H1 (cell line): ENCODE measurements around the gene PSMD13. TPM values are rescaled to one million over a fixed set of nuclear protein-coding genes. Genes with fewer than 3 reads are reported as not detected.

Experiments
- BACH1 ChIP-seq: IDR thresholded peaks from 2 replicates; pipeline ENCODE4 v1.6.1; 2012; ENCODE audit warnings: low read length, improper control_type of control experiment
- BCL11A ChIP-seq, 2 experiments: IDR thresholded peaks; one replicate each; pipeline ENCODE4 v1.6.1; 2011; ENCODE audit warnings: low read depth in 2 of 2, low read length in 2 of 2, mild to moderate bottlenecking in 2 of 2
- EGR1 ChIP-seq: IDR thresholded peaks from 2 replicates; pipeline ENCODE4 v1.6.1; 2011; ENCODE audit warnings: low read depth, low read length, borderline replicate concordance
- HDAC2 ChIP-seq, 2 experiments: fragments of 300-600 bp in 1 of 2; sonication (generic) in 1 of 2; IDR thresholded peaks; 2 replicates each; pipeline ENCODE4 v1.6.1; 2011 to 2012; ENCODE audit warnings: low read depth in 2 of 2, low read length in 2 of 2, mild to moderate bottlenecking in 2 of 2, moderate library complexity in 2 of 2, borderline replicate concordance in 1 of 2, inconsistent platforms in 1 of 2
- RBBP5 ChIP-seq: IDR thresholded peaks from 2 replicates; pipeline ENCODE4 v1.7.1; 2012; ENCODE audit warnings: low read depth, mild to moderate bottlenecking, inconsistent platforms, low read length, moderate library complexity, borderline replicate concordance
- polyA plus RNA-seq, 7 experiments: library from polyadenylated mRNA; depleted of rRNA in 3 of 7; stranded (reverse) in 5 of 7; unstranded in 2 of 7; fragments of >200 nt in 5 of 7; fragments of 200-250 nt in 2 of 7; gene quantifications; 1 replicate in 5 of 7; 2 replicates in 1 of 7; 4 replicates in 1 of 7; pipeline versions ENCODE4 v1.2.1 to v1.2.3, GENCODE V29; 2011 to 2013; ENCODE audit warnings: missing spikeins in 2 of 7, mixed read lengths in 2 of 7
- total RNA-seq: library from RNA; stranded (reverse); fragmentation: NEBNext Ultra II Directional; extraction: Animal tissue kit (Norgen Biotek cat#: 25700); gene quantifications from 2 replicates; pipeline ENCODE4 v1.2.1, GENCODE V29; 2021
- TF ChIP-seq, protein P1 (sequence below): fragments of 300-600 bp; sonication (generic); IDR thresholded peaks from 2 replicates; pipeline ENCODE4 v1.7.1; 2012; ENCODE audit warnings: low read length, moderate library complexity, mild to moderate bottlenecking, inconsistent platforms; ENCODE audit not compliant: insufficient replicate concordance

The PSMD13 gene
- total and polyA plus RNA-seq, 2 of the 8 experiments (the other 6 are each of a cell fraction or from before 2014, with no cell fraction given): 121 to 141 TPM

DNA sequence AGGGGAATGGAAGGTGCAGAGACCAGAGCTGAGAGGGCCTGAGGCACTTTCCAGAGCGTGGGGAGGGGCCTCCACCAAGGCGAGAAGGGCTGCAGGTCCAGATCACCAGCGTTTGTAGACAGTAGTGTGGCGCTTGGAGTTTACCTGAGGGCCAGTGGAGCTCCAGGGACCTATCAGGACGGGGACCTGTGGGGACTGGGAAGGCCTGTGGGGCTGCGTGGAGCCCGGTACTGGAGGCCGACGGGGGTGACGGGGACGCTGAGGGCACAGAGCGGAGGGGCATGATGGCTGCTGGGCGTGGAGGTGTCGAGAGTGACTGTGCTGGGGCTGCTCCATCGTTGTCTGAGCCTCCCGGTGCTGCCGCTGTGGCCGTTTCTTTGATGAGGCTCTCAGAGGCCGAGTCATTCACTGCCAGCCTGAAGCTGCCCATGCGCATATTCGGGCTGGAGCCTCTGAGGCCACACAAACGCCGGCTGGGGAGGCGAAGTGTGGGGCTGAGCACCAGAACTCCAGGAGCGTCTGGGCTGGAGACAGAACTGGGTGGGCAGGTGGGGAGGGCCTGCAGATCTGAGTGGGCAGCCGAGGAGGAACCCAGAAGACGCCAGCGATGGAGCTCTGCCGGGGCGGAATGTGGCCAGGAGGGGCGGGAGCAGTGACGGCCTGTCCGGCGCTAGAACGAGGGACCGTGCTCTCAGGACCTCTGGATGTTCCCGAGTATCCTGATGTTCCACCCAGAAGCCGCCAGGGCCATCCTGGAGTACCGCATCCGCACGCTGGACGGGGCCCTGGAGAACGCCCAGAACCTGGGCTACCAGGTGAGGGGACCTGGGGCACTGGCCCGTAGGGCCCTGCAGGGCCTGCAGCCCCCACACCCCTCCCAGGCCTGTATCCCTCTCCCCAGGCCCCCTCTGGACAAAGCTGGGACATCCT is 54.8 kb downstream of the PSMD13 start (continued):
- TF ChIP-seq HDAC2 (IDR thresholded peaks at IDR 0.05; ENCODE audit: borderline replicate concordance in 1 of 2, low read depth in 2 of 2, low read length in 2 of 2) (0 out of 4 replicates have a peak, but pooled peaks of 1 of the 2 experiments have one; percentile 18), BACH1 (no peak), RBBP5 (no peak; the same call in 1 of the 2 replicates), EGR1 (no peak), BCL11A (IDR thresholded peaks at IDR 0.05; ENCODE audit: low read depth in 2 of 2, low read length in 2 of 2) (no peak)
- TF ChIP-seq, protein P1, sequence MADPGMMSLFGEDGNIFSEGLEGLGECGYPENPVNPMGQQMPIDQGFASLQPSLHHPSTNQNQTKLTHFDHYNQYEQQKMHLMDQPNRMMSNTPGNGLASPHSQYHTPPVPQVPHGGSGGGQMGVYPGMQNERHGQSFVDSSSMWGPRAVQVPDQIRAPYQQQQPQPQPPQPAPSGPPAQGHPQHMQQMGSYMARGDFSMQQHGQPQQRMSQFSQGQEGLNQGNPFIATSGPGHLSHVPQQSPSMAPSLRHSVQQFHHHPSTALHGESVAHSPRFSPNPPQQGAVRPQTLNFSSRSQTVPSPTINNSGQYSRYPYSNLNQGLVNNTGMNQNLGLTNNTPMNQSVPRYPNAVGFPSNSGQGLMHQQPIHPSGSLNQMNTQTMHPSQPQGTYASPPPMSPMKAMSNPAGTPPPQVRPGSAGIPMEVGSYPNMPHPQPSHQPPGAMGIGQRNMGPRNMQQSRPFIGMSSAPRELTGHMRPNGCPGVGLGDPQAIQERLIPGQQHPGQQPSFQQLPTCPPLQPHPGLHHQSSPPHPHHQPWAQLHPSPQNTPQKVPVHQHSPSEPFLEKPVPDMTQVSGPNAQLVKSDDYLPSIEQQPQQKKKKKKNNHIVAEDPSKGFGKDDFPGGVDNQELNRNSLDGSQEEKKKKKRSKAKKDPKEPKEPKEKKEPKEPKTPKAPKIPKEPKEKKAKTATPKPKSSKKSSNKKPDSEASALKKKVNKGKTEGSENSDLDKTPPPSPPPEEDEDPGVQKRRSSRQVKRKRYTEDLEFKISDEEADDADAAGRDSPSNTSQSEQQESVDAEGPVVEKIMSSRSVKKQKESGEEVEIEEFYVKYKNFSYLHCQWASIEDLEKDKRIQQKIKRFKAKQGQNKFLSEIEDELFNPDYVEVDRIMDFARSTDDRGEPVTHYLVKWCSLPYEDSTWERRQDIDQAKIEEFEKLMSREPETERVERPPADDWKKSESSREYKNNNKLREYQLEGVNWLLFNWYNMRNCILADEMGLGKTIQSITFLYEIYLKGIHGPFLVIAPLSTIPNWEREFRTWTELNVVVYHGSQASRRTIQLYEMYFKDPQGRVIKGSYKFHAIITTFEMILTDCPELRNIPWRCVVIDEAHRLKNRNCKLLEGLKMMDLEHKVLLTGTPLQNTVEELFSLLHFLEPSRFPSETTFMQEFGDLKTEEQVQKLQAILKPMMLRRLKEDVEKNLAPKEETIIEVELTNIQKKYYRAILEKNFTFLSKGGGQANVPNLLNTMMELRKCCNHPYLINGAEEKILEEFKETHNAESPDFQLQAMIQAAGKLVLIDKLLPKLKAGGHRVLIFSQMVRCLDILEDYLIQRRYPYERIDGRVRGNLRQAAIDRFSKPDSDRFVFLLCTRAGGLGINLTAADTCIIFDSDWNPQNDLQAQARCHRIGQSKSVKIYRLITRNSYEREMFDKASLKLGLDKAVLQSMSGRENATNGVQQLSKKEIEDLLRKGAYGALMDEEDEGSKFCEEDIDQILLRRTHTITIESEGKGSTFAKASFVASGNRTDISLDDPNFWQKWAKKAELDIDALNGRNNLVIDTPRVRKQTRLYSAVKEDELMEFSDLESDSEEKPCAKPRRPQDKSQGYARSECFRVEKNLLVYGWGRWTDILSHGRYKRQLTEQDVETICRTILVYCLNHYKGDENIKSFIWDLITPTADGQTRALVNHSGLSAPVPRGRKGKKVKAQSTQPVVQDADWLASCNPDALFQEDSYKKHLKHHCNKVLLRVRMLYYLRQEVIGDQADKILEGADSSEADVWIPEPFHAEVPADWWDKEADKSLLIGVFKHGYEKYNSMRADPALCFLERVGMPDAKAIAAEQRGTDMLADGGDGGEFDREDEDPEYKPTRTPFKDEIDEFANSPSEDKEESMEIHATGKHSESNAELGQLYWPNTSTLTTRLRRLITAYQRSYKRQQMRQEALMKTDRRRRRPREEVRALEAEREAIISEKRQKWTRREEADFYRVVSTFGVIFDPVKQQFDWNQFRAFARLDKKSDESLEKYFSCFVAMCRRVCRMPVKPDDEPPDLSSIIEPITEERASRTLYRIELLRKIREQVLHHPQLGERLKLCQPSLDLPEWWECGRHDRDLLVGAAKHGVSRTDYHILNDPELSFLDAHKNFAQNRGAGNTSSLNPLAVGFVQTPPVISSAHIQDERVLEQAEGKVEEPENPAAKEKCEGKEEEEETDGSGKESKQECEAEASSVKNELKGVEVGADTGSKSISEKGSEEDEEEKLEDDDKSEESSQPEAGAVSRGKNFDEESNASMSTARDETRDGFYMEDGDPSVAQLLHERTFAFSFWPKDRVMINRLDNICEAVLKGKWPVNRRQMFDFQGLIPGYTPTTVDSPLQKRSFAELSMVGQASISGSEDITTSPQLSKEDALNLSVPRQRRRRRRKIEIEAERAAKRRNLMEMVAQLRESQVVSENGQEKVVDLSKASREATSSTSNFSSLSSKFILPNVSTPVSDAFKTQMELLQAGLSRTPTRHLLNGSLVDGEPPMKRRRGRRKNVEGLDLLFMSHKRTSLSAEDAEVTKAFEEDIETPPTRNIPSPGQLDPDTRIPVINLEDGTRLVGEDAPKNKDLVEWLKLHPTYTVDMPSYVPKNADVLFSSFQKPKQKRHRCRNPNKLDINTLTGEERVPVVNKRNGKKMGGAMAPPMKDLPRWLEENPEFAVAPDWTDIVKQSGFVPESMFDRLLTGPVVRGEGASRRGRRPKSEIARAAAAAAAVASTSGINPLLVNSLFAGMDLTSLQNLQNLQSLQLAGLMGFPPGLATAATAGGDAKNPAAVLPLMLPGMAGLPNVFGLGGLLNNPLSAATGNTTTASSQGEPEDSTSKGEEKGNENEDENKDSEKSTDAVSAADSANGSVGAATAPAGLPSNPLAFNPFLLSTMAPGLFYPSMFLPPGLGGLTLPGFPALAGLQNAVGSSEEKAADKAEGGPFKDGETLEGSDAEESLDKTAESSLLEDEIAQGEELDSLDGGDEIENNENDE: no peak
